HCT116 (cell line): Measurements from ENCODE around the gene CD244. TPM values are rescaled to one million over a fixed set of nuclear protein-coding genes. Genes with fewer than 3 reads are reported as not detected.

Experiments used
- ATAC-seq: fragments of 200-7000 bp; cut with Tn5 transposase; 2 replicates; pipeline ENCODE4 v1.9.1; 2020; ENCODE audit warnings: mild to moderate bottlenecking, moderate library complexity
- BruUV-seq: library from RNA; stranded (reverse); fragments of 400-500 nt; replicated peaks from 2 replicates; lab custom pipeline; 2021; lab: Mats Ljungman, UMichigan
- CTCF ChIA-PET: fragments of 300-600 bp; sonication (Branson Sonifier 250); formaldehyde crosslinking; loops from one replicate; lab custom pipeline; 2021; ENCODE audit warnings: antibody characterized with exemption; lab: Charles Lee
- POLR2A ChIA-PET: fragments of 300-600, 350-600 bp; sonication (Branson Sonifier 250); formaldehyde crosslinking; loops from one replicate; lab custom pipeline; 2021; ENCODE audit warnings: antibody characterized with exemption; lab: Charles Lee
- RAD21 ChIA-PET, 2 experiments: fragments of 300-600 bp; sonication (Branson Sonifier 250); formaldehyde crosslinking; loops; one replicate each; lab custom pipeline; 2023; ENCODE audit warnings: low total read pairs in 2 of 2; ENCODE audit not compliant: uncharacterized antibody in 2 of 2, unreplicated experiment in 2 of 2, low non-redundant PET in 1 of 2; lab: Charles Lee
- DNase-seq: peaks from one replicate; pipeline ENCODE4 v3.0.0-alpha.2; 2010; ENCODE audit warnings: low read depth, low spot score
- H2AFZ ChIP-seq: fragments of 200-600 bp; shearing (Covaris generic), sonication (generic); 2 replicates; pipeline ENCODE4 v1.6.1; 2017; ENCODE audit warnings: low read depth, mixed run types, mixed read lengths, antibody characterized with exemption, low read length; ENCODE audit not compliant: poor library complexity, severe bottlenecking
- H3K27ac ChIP-seq: 2 replicates; pipeline ENCODE4 v1.5.1; 2012; ENCODE audit warnings: low read depth, low read length
- H3K27me3 ChIP-seq: fragments of 200-600 bp; sonication (generic); 2 replicates; pipeline ENCODE4 v1.6.1; 2016; ENCODE audit warnings: mixed run types, low read length, mixed read lengths; ENCODE audit not compliant: insufficient read depth
- H3K36me3 ChIP-seq, 2 experiments: fragments of 200-500 bp in 1 of 2; fragments of 200-600 bp in 1 of 2; sonication (Bioruptor generic) in 1 of 2; sonication (generic) in 1 of 2; 2 replicates each; pipeline versions ENCODE4 v1.5.1 to v1.6.1; 2014 to 2016; ENCODE audit warnings: low read length in 2 of 2, inconsistent platforms in 1 of 2, mixed read lengths in 1 of 2, mixed run types in 1 of 2; ENCODE audit not compliant: insufficient read depth in 2 of 2, control insufficient read depth in 1 of 2
- H3K4me1 ChIP-seq, 2 experiments: fragments of 200-600 bp in 1 of 2; sonication (generic) in 1 of 2; 2 replicates each; pipeline versions ENCODE4 v1.5.1 to v1.6.1; 2012 to 2017; ENCODE audit warnings: low read length in 2 of 2, inconsistent platforms in 1 of 2, mild to moderate bottlenecking in 1 of 2, mixed read lengths in 1 of 2, mixed run types in 1 of 2, moderate library complexity in 1 of 2; ENCODE audit not compliant: insufficient read depth in 2 of 2, control insufficient read depth in 1 of 2
- H3K4me2 ChIP-seq: fragments of 200-600 bp; sonication (generic); 2 replicates; pipeline ENCODE4 v1.6.1; 2017; ENCODE audit warnings: mixed run types, low read length, mixed read lengths
- H3K4me3 ChIP-seq, 2 experiments: fragments of 200-600 bp in 1 of 2; sonication (generic) in 1 of 2; replicated peaks in 1 of 2; 2 replicates each; pipeline ENCODE4 v1.5.1; 2011 to 2016; ENCODE audit warnings: low read length in 2 of 2, control low read depth in 1 of 2, low read depth in 1 of 2, mild to moderate bottlenecking in 1 of 2, mixed read lengths in 1 of 2, mixed run types in 1 of 2
- H3K79me2 ChIP-seq: fragments of 200-600 bp; sonication (generic); 2 replicates; pipeline ENCODE4 v1.6.1; 2017; ENCODE audit warnings: mild to moderate bottlenecking, mixed run types, low read length, moderate library complexity, mixed read lengths; ENCODE audit not compliant: insufficient read depth
- H3K9ac ChIP-seq: fragments of 200-600 bp; sonication (generic); 2 replicates; pipeline ENCODE4 v1.6.1; 2016; ENCODE audit warnings: low read length, mixed read lengths
- H3K9me2 ChIP-seq: fragments of 200-600 bp; sonication (generic), shearing (Covaris generic); 2 replicates; pipeline ENCODE4 v1.6.1; 2017; ENCODE audit warnings: mixed run types, mild to moderate bottlenecking, moderate library complexity; ENCODE audit not compliant: insufficient read depth
- H3K9me3 ChIP-seq, 2 experiments: fragments of 200-500 bp in 1 of 2; fragments of 200-600 bp in 1 of 2; sonication (Bioruptor generic) in 1 of 2; sonication (generic) in 1 of 2; 2 replicates each; pipeline ENCODE4 v1.6.1; 2014 to 2017; ENCODE audit warnings: low read length in 2 of 2, mixed read lengths in 2 of 2, inconsistent platforms in 1 of 2, low read depth in 1 of 2, mild to moderate bottlenecking in 1 of 2, mixed run types in 1 of 2, moderate library complexity in 1 of 2; ENCODE audit not compliant: control insufficient read depth in 1 of 2, insufficient read depth in 1 of 2
- H4K20me1 ChIP-seq: fragments of 200-600 bp; sonication (generic), shearing (Covaris generic); 2 replicates; pipeline ENCODE4 v1.6.1; 2017; ENCODE audit warnings: mixed run types, mild to moderate bottlenecking, moderate library complexity; ENCODE audit not compliant: insufficient read depth
- ATF3 ChIP-seq: IDR thresholded peaks from 2 replicates; pipeline ENCODE4 v1.6.1; 2012
- CBX3 ChIP-seq: IDR thresholded peaks from 2 replicates; pipeline ENCODE4 v1.6.1; 2012; ENCODE audit warnings: low read depth
- CEBPB ChIP-seq: IDR thresholded peaks from 2 replicates; pipeline ENCODE4 v1.6.1; 2012; ENCODE audit warnings: low read depth
- EGR1 ChIP-seq: IDR thresholded peaks from 2 replicates; pipeline ENCODE4 v1.6.1; 2012; ENCODE audit warnings: low read depth
- ELF1 ChIP-seq: IDR thresholded peaks from 2 replicates; pipeline ENCODE4 v1.6.1; 2012; ENCODE audit warnings: low read depth, borderline replicate concordance
- EZH2 ChIP-seq: fragments of 200-600 bp; sonication (generic); IDR thresholded peaks from 2 replicates; pipeline ENCODE4 v1.6.1; 2017; ENCODE audit warnings: antibody characterized with exemption, mixed run types
- EZH2phosphoT487 ChIP-seq: fragments of 200-600 bp; IDR thresholded peaks from 2 replicates; pipeline ENCODE4 v1.6.1; 2018; ENCODE audit warnings: antibody characterized with exemption, borderline replicate concordance
- FOSL1 ChIP-seq: IDR thresholded peaks from 2 replicates; pipeline ENCODE4 v1.6.1; 2012; ENCODE audit warnings: low read depth
- JUND ChIP-seq: IDR thresholded peaks from 2 replicates; pipeline ENCODE4 v1.6.1; 2012
- MAX ChIP-seq: IDR thresholded peaks from 2 replicates; pipeline ENCODE4 v1.6.1; 2012
- POLR2A ChIP-seq: IDR thresholded peaks from 2 replicates; pipeline ENCODE4 v1.7.0; 2011; ENCODE audit warnings: borderline replicate concordance; ENCODE audit not compliant: insufficient read depth, insufficient read length; ENCODE audit errors: extremely low read depth
- RAD21 ChIP-seq: IDR thresholded peaks from 2 replicates; pipeline ENCODE4 v1.6.1; 2012; ENCODE audit warnings: low read depth, mild to moderate bottlenecking
- REST ChIP-seq: IDR thresholded peaks from 2 replicates; pipeline ENCODE4 v1.6.1; 2012; ENCODE audit warnings: low read depth
- SIN3A ChIP-seq: IDR thresholded peaks from 2 replicates; pipeline ENCODE4 v1.6.1; 2012; ENCODE audit warnings: low read depth
- SP1 ChIP-seq: IDR thresholded peaks from 2 replicates; pipeline ENCODE4 v1.6.1; 2012; ENCODE audit warnings: low read depth
- TCF7L2 ChIP-seq: IDR thresholded peaks from 2 replicates; pipeline ENCODE4 v1.7.0; 2011; ENCODE audit warnings: borderline replicate concordance, inconsistent platforms; ENCODE audit not compliant: insufficient read depth, insufficient read length; ENCODE audit errors: extremely low read depth
- ZBTB33 ChIP-seq: IDR thresholded peaks from 2 replicates; pipeline ENCODE4 v1.6.1; 2011; ENCODE audit warnings: mild to moderate bottlenecking, low read length, moderate library complexity; ENCODE audit not compliant: insufficient replicate concordance; ENCODE audit errors: extremely low read depth
- ZFX ChIP-seq: fragments of 450-650 bp; IDR thresholded peaks from 2 replicates; pipeline ENCODE4 v1.6.1; 2017
- ZNF274 ChIP-seq: fragments of 200-500 bp; sonication (Bioruptor generic); IDR thresholded peaks from 2 replicates; pipeline ENCODE4 v1.6.1; 2014; ENCODE audit warnings: mild to moderate bottlenecking, low read depth, low read length, inconsistent platforms
- intact Hi-C: fragments of 100-400 bp; cut with micrococcal nuclease; formaldehyde crosslinking; loops from 2 replicates; pipeline ENCODE4 v1.10.0; 2022
- total RNA-seq: library from RNA; stranded (reverse); gene quantifications from one replicate; pipeline ENCODE4 v1.2.1, GENCODE V29; 2021; ENCODE audit not compliant: unreplicated experiment

CD244 gene
- total RNA-seq, 1 experiment from 2014 or later, result not detected

- CTCF ChIA-PET, result no interaction called here
- intact Hi-C loops, result no loop called here
- no peak overlapping the region for H3K9ac ChIP-seq
These were observed 17.5 kb upstream of the CD244 start for GRCh38 chr1:160880216-160880615.

More at GRCh38 chr1:160880216-160880615, 17.5 kb upstream of the CD244 start:
- Histone ChIP-seq H4K20me1 (no peaks in the 10 kb centered on the region), H3K4me3 (no peak overlapping the region), H3K9me2 (no peaks in the 10 kb centered on the region), H3K36me3 (no peaks in the 10 kb centered on the region), H3K4me1 (no peaks in the 10 kb centered on the region), H2AFZ (no peak overlapping the region), H3K4me2 (no peak overlapping the region), H3K9me3 (no peaks in the 10 kb centered on the region), H3K27me3 (no peaks in the 10 kb centered on the region), H3K79me2 (no peaks in the 10 kb centered on the region), H3K27ac (no peak overlapping the region)
- ATAC-seq (no peak), DNase-seq (no peak)
- POLR2A ChIA-PET, result no interaction called here
- BruUV-seq, result no TSS peak
- RAD21 ChIA-PET, result no interaction called here
- TF ChIP-seq RAD21 (no peak), SIN3A (no peak), ELF1 (no peak), ZBTB33 (no peak), REST (no peak), ATF3 (no peak), MAX (no peak), EZH2 (no peak), POLR2A (no peak), EGR1 (no peak), TCF7L2 (no peak), CBX3 (no peak), FOSL1 (no peak), CEBPB (no peak), SP1 (no peak), JUND (no peak), ZFX (no peak), EZH2phosphoT487 (no peak), ZNF274 (no peak)
